Left lobe of liver (tissue), 2 donors: ENCODE results near the gene TULP4. TPM values are rescaled to one million over a fixed set of nuclear protein-coding genes. Genes with fewer than 3 reads are reported as not detected.
A peak's percentile ranks its signal among the peaks of the same experiment; 100 is the strongest.

Experiments used
- ATAC-seq: fragments of 200-7000 bp; cut with Tn5 transposase; one replicate; pipeline ENCODE4 v1.9.1; 2020; ENCODE audit warnings: mild to moderate bottlenecking, moderate library complexity
- DNase-seq: peaks from one replicate; pipeline ENCODE4 v3.0.0-alpha.2; 2020; ENCODE audit warnings: low spot score
- total RNA-seq: library from RNA; stranded (reverse); gene quantifications from one replicate; pipeline ENCODE4 v1.2.1, GENCODE V29; 2021
- donor health status: DM: no; HTN: no; CAD: no; lungs with moderate emphysema.
- donor health status: DM: no; HTN: yes; CAD: no.

The TULP4 gene, protein sequence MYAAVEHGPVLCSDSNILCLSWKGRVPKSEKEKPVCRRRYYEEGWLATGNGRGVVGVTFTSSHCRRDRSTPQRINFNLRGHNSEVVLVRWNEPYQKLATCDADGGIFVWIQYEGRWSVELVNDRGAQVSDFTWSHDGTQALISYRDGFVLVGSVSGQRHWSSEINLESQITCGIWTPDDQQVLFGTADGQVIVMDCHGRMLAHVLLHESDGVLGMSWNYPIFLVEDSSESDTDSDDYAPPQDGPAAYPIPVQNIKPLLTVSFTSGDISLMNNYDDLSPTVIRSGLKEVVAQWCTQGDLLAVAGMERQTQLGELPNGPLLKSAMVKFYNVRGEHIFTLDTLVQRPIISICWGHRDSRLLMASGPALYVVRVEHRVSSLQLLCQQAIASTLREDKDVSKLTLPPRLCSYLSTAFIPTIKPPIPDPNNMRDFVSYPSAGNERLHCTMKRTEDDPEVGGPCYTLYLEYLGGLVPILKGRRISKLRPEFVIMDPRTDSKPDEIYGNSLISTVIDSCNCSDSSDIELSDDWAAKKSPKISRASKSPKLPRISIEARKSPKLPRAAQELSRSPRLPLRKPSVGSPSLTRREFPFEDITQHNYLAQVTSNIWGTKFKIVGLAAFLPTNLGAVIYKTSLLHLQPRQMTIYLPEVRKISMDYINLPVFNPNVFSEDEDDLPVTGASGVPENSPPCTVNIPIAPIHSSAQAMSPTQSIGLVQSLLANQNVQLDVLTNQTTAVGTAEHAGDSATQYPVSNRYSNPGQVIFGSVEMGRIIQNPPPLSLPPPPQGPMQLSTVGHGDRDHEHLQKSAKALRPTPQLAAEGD (N-terminal part only)
- total RNA-seq: 27.1 TPM

DNA sequence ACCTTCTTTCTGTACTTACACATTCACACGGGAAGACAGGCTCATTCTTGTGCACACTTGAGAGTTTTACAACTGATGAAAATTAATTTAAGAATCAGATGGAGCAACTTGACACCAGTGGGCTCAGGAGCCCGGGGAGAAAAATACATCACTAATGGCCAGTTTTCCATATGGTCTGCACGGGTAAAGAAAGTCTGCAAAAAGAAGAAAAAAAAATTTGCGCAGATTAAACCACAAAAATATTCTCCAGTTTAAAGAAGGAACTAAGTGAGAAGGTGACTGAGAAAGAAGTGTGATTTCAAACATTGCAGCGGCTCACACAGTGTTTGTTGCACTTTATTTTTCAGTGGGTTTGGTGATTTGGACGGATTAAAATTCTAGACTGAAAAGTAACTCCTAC is at the start of gene TULP4:
Gene TULP4 (plus strand): TSS at position 301 of the 400 bp plus-strand sequence. CDS start 1,552 bp downstream, outside the sequence.
- ATAC-seq (no peak), DNase-seq (no peak)

DNA sequence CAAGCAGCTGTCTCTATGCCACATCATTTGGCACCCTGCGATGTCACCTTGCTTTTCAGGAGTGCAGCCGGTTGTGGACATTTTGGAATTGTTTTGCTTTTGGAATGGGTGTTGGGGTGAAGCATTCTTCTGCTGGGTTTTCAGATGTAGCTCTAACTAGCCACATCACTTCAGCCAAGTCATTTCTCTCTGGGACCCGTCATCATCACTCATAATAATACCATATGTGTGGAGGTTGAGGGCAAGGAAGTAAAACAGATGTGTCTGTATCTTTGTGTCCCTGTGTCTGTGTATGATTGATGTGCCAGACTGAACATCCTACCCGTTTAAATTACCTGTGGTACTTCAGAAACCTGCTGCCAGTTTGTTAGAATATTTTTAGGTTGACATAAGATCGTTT is 49.5 kb upstream of the TULP4 start:
- ATAC-seq: no peak

DNA sequence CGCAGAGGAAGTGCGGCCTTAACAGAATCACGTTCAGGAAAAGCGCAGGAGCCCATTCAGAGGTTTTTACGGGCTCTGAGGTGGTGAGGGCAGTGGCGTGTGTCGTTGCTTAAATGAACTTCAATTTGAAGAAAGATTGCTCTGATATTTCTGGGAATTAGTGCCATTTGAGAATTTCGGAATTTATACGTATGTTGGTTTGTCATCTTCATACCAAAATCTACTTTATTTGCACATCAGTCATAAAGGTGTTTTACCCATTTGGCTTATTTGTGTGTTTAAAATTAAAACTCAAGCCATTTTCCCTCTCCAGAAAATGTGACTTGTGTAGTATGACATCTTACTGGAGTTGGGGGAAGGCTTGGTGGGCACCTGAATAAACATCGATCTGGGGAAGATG is 48.1 kb upstream of the TULP4 start:
- no peak for ATAC-seq
- DNase-seq: no peak

More for the DNA sequence above, 49.5 kb upstream of the TULP4 start:
- no peak for DNase-seq

DNA sequence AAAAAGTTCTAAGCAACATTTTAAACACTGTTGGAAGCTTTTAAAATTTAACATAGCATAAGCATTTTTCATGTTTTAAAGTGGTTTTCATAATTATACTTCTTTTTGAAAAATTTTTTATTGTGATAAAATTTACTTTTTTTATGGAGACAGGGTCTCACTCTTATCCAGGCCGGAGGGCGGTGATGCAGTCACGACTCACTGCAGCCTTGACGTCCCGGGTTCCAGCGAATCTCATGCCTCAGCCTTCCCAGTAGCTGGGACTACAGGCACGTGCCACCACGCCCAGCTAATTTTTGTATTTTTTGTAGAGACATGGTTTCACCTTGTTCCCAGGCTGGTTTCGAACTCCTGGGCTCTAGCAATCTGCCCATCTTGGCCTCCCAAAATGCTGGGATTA is 46.1 kb upstream of the TULP4 start:
- ATAC-seq (no peak), DNase-seq (no peak)

DNA sequence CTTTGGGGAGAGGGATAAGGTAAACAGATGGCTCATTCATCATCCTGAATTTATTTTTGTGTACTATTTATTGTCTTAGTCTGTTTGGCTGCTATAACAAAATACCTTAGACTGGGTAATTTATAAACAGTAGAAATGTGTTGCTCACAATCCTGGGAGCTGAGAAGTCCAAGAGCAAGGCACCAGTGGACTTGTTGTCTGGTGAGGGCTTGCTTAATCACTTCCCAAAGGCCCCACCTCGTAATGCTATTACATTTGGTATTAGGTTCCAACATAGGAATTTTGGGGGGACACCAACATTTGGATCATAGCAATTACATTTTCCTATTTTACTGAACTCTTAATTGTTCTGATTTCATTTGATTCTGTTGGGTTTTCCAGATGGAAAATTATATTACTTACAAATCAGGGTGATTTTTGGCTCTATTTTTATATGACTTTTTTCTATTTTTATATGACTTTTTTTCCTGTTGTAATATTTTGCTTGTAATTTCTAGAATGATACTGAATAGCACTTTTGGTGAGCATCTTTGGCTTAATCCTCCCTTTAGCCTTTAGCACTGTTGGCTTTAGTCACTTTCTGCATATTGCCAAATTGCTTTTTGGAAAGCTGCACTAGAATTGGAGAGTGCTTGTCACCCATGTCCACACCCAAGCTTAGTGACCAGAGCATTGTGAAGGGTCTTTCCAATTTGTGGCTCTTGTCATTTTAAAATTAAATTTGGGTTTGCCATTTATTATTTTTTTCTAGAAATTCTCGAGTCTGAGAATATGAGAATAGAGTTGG is 43.7 kb upstream of the TULP4 start:
- ATAC-seq (peak; percentile 45), DNase-seq (no peak)

DNA sequence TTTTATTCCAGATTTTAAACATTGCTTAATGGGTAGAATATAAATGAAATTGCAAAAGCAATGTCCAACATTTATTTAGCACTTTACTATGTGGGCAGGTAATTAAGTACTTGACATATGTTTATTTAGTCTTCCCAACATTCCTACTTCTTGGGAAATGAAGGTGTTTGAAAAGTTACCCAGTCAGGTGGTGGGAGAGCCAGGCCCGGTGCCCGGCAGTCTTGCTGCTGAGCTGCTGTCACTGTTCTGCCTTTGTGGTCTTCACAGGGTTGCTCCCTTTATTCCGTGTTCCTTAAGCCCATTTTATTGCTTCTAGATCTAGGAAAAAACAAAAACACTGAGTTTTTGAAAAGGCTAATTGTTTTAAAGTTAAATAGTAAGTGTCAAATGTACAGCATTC is 42.6 kb upstream of the TULP4 start:
- ATAC-seq: no peak
- no peak for DNase-seq

DNA sequence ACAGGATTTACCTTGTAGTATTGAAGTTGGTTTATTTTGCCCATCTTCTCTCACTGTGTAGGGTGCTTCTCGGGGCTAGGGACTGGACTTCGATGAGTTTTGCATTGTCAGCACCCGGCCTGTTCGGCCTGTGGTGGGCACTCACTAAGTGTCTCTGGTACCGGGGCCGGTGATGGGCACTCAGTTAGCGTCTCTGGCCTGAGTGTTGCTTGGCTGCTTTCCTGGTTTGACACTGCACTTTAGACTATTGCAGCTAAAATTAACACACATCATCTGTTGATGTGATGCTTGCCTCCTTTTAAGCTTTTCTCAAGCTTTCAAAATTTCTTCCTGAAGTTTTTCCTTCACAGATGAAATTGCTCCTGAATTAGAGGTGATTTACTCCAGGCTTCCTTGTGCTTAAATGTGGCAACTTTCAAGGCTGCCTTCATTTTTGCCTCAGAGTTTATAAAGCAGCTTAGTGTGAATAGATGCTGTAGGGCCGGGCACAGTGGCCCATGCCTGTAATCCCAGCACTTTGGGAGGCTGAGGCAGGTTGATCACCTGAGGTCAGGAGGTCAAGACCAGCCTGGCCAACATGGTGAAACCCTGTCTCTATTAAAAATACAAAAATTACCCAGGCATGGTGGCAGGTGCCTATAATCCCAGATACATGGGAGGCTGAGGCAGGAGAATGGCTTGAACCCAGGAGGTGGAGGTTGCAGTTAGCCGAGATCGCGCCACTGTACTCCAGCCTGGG is 41.7 kb upstream of the TULP4 start:
- DNase-seq: no peak

DNA sequence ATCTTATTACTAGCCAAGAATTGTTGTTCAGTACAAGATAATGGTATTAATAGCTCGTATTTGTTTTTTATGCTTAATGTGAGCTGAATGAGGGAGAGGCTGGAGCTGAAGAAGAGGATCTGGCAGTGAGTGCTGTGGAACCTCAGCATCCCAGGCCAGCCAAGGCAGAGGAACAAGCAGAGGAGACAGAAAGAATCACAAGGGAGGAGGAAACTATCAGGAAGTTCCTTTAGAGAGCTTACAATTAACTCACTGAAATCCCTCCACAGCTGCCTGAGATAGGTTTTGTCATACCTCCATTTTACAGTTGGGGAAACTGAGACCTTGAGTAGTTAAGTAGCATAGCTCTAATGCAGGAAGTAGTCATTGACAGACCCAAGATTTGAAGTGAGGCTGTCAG is 39.9 kb upstream of the TULP4 start:
- DNase-seq (no peak), ATAC-seq (no peak)

More for the DNA sequence above, 41.7 kb upstream of the TULP4 start:
- peak; percentile 93 for ATAC-seq

DNA sequence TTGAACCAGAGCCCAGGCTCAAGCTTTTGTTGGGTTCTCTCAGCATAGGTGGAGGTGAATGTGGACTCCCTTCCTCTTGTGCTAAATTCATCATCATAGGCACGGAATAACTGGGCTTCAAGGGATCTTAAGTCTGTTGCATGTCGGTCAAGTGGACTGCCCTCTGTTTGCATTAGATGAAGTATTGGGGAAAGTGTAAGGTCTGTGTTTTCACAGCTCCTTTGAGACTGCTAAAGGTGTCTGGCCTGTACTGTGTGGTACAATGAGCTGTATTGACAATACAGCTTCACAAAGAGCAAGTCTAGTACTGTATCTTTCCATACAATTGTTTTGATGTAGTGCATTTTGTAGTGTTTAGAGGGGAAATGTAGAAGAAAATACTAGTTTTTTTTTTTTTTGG is 34.3 kb upstream of the TULP4 start:
- no peak for DNase-seq
- ATAC-seq: no peak

DNA sequence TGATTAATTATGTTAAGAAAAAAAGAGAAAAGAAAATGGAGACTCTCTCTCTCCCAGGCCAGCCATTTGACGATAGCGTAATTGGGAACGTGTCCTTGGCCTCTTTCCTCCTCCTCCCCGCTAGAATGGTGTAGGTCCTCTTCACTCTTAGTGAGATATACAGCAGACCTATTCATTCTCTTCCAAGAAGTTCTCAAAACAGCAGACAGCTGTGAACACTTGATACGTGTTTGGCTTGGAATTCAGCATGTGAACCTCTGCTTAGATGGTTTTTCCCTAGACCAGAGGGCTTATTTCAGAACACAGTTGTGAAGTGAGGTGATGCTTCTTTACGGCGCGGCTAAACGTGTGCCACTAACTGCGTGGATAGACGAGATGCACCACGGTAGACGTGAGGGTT is 32.6 kb upstream of the TULP4 start:
- no peak for ATAC-seq

DNA sequence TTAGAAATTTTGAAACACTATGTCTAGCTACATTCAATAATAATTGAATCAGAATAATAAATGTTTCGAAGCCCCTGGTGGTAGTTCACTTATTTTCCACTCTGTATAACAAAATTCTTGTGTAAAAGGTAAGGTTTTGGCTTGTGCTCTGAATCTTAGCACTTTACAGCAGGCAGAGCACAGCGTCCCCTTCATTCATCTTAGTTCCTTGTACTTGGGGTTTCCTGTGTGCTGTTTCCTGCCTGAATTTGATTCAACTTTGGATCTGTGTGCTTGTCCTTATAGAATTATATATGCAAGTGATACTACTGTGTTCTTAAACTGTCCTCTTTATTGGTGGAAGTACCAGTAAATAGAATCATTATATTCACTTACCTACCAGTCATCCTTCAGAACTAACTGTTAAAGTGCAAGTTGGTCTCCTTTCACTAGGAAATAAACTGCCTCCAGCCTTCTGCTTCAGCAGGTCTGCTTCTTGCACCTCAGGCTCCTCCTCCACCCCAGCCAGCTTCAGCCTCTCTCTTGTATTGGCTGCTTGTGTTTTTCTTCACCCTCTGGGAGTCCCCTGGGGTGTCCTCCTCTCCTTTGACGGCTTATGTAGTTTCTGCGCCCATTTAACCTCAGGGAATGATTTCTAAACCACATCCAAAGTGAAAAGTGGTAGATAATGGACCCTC is 28.8 kb upstream of the TULP4 start:
- ATAC-seq (no peak), DNase-seq (no peak)

More for the DNA sequence above, 32.6 kb upstream of the TULP4 start:
- no peak for DNase-seq

DNA sequence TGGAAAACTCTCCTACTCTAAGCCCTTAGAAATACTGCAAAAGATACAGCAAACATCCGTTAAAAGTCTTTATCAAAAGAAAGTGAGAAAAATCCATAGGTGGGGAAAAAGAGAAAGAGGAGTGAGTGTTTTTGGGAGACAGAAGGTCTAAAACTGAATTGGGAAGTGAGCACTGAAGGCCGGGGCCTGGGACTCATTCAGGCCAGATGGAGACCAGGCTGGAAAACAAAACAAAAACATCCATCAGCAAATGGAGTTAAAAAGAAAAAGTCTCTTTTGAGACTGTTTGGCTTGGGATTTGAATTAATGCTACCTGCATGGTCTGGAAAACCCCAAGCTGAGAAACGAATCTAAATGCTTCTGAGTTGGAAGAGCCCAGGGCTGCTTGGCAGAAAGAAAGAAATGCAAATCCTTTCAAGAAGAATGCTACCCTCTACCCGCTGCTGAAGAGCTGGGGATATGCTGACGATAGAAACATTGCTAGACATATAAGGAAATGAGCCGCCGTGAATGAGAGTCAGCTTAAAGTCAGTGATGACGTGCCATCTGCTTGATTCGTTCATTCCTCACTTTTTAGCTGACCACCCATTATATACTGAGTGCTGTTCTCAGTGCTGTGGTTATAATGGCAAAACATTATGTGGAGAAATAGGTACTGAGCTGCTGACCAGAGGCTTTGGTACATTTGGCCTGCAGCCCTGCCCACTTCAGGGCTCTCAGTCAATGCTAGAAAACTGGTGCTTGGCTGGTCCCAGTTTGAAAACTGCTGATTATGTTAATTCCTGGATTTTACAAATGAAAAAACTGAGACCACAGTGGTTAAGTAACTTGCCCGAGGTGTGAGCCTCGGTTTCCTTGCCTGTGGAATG is 28.0 kb upstream of the TULP4 start:
- ATAC-seq: peak; percentile 33
- no peak for DNase-seq

DNA sequence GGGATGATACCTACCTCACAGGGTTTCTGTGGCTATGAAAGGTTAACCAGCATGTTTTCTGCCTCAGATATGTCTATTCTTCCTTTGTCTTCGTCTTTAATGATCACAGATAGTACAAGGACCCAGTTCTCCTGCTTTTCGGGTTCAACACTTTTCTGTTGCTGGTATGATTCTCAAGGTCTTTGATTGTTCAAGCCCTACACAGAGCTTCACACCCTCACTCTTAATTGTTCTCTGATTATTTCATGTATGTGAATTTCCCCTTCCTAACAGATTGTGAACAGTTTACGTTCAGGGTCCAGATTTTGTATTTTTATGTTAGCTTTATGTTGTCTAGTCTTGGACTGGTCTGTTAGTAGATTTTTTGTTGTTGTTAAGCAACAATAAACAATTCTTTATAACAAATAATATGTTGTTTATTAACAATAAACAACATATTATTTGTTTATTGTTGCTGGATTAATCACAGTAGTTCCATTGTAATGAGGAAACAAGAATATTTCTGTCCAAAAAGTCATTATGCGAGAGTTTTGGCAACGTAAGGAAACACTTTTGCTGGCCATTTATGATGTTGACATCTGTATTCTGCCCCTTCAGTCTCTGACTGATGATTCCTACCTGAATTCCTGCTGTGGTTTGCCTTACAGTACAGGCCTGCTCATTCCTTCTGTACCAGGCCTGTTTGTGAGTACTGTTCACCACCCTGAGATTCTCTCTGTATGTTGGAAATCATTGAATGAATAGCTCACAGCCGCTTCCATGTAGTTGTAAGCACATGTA is 27.2 kb upstream of the TULP4 start:
- ATAC-seq: no peak
- DNase-seq: no peak

DNA sequence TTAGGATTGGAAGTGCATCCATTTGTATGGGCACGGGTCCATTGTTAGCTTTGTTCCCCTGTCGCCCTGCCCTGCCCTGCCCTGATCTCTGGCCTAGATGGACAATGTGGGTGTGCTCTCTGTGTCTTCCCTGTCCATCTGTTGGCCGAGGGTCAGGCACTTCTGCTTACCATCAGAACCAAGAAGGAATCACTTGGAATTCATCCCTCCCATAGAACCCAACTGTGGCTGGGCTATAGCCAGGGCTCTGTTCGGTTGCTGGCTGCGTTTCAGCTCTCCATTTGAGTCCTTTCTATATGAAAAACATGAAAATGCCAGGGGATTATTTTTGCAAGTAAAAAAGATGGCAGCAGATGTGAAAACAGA is 26.6 kb upstream of the TULP4 start:
- DNase-seq (no peak), ATAC-seq (peak; percentile 45)

DNA sequence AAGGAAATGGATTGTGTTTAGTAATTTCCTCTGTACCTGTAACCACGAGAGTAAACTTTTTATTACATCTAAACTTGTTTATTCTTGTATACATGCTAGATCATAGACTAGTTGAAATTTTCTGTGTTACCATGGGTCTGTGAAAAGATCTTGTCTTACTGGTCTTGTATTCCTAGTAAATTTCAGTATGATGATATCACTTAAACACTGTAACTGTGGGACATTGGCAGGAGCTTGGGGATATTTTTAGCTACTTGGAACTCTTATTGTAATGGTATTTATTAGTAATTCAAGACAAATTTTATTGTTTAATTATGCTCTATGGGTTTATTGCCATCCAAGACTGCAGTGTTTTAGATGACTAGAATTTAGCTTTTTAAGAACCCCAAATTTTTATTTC is 25.9 kb upstream of the TULP4 start:
- ATAC-seq (no peak), DNase-seq (no peak)

DNA sequence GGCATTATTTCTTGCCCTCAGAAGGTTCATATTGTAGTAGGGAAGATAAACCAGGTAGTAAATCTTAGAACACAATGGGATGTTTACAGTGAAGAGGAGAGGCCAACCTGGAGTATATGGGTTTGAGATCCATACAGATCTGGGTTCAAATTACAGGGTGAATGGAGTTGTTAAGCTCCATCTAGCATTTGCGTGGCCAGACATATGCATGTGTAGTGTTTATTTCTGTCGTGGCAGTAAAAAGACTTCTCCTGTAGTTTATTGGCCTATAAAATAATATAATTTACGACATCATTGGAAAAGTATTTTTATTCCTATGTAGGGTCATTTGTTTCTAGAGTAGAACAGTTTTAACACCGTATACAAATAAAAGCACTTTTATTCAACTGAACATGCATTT is 25.2 kb upstream of the TULP4 start:
- ATAC-seq (no peak), DNase-seq (no peak)

DNA sequence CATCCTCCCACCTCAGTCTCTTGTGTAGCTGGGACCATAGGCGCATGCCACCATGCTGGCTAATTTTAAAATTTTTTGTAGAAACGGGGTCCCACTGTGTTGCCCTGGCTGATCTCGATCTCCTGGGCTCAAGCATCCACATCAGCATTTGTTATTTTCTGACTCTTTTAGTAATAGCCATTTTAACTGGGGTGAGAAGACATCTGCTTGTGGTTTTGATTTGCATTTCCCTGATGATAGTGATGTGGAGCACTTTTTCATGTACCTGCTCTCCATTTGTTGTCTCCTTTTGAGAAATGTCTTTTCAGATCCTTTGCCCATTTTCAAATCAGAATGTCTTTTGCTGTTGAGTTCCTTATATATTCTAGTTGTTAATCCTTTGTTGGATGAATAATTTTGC is 22.2 kb upstream of the TULP4 start:
- ATAC-seq: no peak
- no peak for DNase-seq

DNA sequence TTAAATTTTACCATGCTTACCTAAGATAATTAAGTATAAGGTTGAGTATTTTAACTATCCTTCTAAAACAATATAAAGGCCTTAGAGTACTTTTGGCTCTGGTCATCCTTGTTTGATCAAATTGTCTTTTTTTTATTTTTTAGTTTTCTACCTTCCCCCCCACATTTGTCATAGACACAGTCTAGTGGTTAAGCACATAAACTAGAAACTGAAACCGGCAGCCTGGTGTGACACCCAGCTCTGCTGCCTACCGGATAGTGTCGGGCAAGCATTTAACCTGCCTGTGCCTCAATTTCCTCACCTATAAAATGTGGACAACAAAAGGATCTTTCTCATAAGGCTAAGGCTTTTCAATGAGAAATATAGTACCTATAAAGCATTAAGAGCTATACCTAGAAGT is 21.6 kb upstream of the TULP4 start:
- DNase-seq (no peak), ATAC-seq (peak; percentile 63)
